GM12878 (cell line): Measurements from ENCODE around the gene SH2B3. TPM values are rescaled to one million over a fixed set of nuclear protein-coding genes. Genes with fewer than 3 reads are reported as not detected.
A peak's percentile ranks its signal among the peaks of the same experiment; 100 is the strongest.

Experiments used
- ATAC-seq: fragments of 200-7000 bp; cut with Tn5 transposase; 3 replicates; pipeline ENCODE4 v1.9.1; 2020; ENCODE audit warnings: mild to moderate bottlenecking, moderate library complexity
- BruUV-seq: library from RNA; stranded (reverse); fragments of 400-500 nt; replicated peaks from 2 replicates; lab custom pipeline; 2021; lab: Mats Ljungman, UMichigan
- CTCF ChIA-PET: fragments of 300-600 bp; sonication (Branson Sonifier 250); formaldehyde crosslinking; extraction: SDS; loops from one replicate; lab custom pipeline; 2021; ENCODE audit warnings: inconsistent platforms; lab: Yijun Ruan, JAX
- POLR2A ChIA-PET: fragments of 350-600 bp; formaldehyde crosslinking; extraction: SDS; loops from one replicate; lab custom pipeline; 2021; ENCODE audit warnings: inconsistent platforms; lab: Charles Lee
- RAD21 ChIA-PET: fragments of 300-600 bp; sonication (Branson Sonifier 250); formaldehyde crosslinking; loops from one replicate; lab custom pipeline; 2023; ENCODE audit warnings: antibody characterized with exemption; ENCODE audit not compliant: unreplicated experiment; lab: Charles Lee
- SMC1A ChIA-PET: fragments of 300-600 bp; sonication (Branson Sonifier 250); formaldehyde crosslinking; loops from one replicate; lab custom pipeline; 2023; ENCODE audit not compliant: unreplicated experiment, uncharacterized antibody; lab: Charles Lee
- DNase-seq: peaks from one replicate; pipeline ENCODE4 v3.0.0-alpha.2; 2011; ENCODE audit warnings: low read depth, low spot score
- FAIRE-seq: peaks from 3 replicates; lab custom pipeline; 2011; peaks lifted over from hg19 to GRCh38; lab: Jason Lieb, UNC
- H2AFZ ChIP-seq: 2 replicates; pipeline ENCODE4 v1.6.0; 2011; ENCODE audit warnings: low read depth, low read length, control low read depth; ENCODE audit not compliant: control insufficient read depth
- H3K27ac ChIP-seq: 2 replicates; pipeline ENCODE4 v1.5.1; 2011; ENCODE audit warnings: control low read depth; ENCODE audit not compliant: control insufficient read depth, insufficient read depth
- H3K27me3 ChIP-seq, 2 experiments: replicated peaks in 1 of 2; 2 replicates each; pipeline versions ENCODE4 v1.6.0 to v1.6.1; 2011; ENCODE audit warnings: low read length in 1 of 2; ENCODE audit not compliant: control insufficient read depth in 2 of 2, insufficient read depth in 2 of 2
- H3K36me3 ChIP-seq, 2 experiments: 2 replicates each; pipeline ENCODE4 v1.5.1; 2011; ENCODE audit warnings: low read length in 1 of 2; ENCODE audit not compliant: control insufficient read depth in 2 of 2, insufficient read depth in 2 of 2
- H3K4me1 ChIP-seq: 2 replicates; pipeline ENCODE4 v1.6.1; 2011; ENCODE audit warnings: mild to moderate bottlenecking, low read length, moderate library complexity, mixed read lengths; ENCODE audit not compliant: control insufficient read depth, insufficient read depth
- H3K4me2 ChIP-seq: 2 replicates; pipeline ENCODE4 v1.6.0; 2011; ENCODE audit warnings: control low read depth; ENCODE audit not compliant: control insufficient read depth, insufficient read depth
- H3K4me3 ChIP-seq: fragments of 200-600 bp; sonication (generic); 2 replicates; pipeline ENCODE4 v1.5.1; 2016
- H3K79me2 ChIP-seq: 2 replicates; pipeline ENCODE4 v1.6.0; 2011; ENCODE audit warnings: low read length; ENCODE audit not compliant: control insufficient read depth, insufficient read depth
- H3K9ac ChIP-seq: 2 replicates; pipeline ENCODE4 v1.8.0; 2011; ENCODE audit warnings: low read length, control low read depth, mixed read lengths; ENCODE audit not compliant: control insufficient read depth, insufficient read depth
- H3K9me3 ChIP-seq: replicated peaks from 3 replicates; pipeline ENCODE4 v1.5.1; 2011; ENCODE audit warnings: mild to moderate bottlenecking, low read length; ENCODE audit not compliant: control insufficient read depth, insufficient read depth
- H4K20me1 ChIP-seq: 2 replicates; pipeline ENCODE4 v1.6.0; 2011; ENCODE audit not compliant: control insufficient read depth, insufficient read depth
- CEBPB ChIP-seq, 2 experiments: fragments of 150-350 bp in 1 of 2; IDR thresholded peaks; 2 replicates each; pipeline ENCODE4 v1.6.1; 2012 to 2014; ENCODE audit warnings: low read depth in 2 of 2, low read length in 2 of 2, borderline replicate concordance in 1 of 2, inconsistent platforms in 1 of 2
- CTCF ChIP-seq, 3 experiments: IDR thresholded peaks in 2 of 3; conservative IDR thresholded peaks in 1 of 3; 2 replicates each; pipeline ENCODE4 v1.5.1; 2011; ENCODE audit warnings: low read depth in 3 of 3, low read length in 3 of 3, mild to moderate bottlenecking in 3 of 3, control low read depth in 2 of 3, moderate library complexity in 2 of 3, inconsistent platforms in 1 of 3, mixed read lengths in 1 of 3; ENCODE audit not compliant: control insufficient read depth in 2 of 3, insufficient read depth in 1 of 3; ENCODE audit errors: extremely low read depth in 1 of 3
- IKZF1 ChIP-seq: fragments of 450-650 bp; conservative IDR thresholded peaks from 2 replicates; pipeline ENCODE4 v1.6.1; 2017; ENCODE audit warnings: antibody characterized with exemption, mild to moderate bottlenecking
- POLR2AphosphoS5 ChIP-seq: IDR thresholded peaks from 2 replicates; pipeline ENCODE4 v1.6.1; 2011; ENCODE audit warnings: mild to moderate bottlenecking, low read length, inconsistent platforms
- SMAD1 ChIP-seq: fragments of 450-650 bp; IDR thresholded peaks from 2 replicates; pipeline ENCODE4 v1.6.1; 2018; ENCODE audit warnings: mild to moderate bottlenecking, low read depth; ENCODE audit not compliant: partially characterized antibody
- WGBS: methylation state at CpG from one replicate; pipeline ENCODE4 v1.1.6; 2016; ENCODE audit warnings: low lambda C conversion rate; ENCODE audit not compliant: insufficient replicate concordance, insufficient coverage; ENCODE audit errors: missing lambda C conversion rate; 5-methylcytosine and 5-hydroxymethylcytosine counted together
- in situ Hi-C: fragments of 300-500 bp; cut with MboI; formaldehyde crosslinking; loops from 9 replicates; pipeline ENCODE4 v1.14.3; 2018; ENCODE audit warnings: mixed read lengths
- intact Hi-C: fragments of 100-400 bp; cut with micrococcal nuclease; formaldehyde crosslinking; loops from one replicate; pipeline ENCODE4 v1.14.2; 2022; ENCODE audit not compliant: unreplicated experiment
- polyA plus RNA-seq, 11 experiments: library from polyadenylated mRNA; depleted of rRNA in 4 of 11; unstranded in 6 of 11; stranded (reverse) in 5 of 11; fragments of >200 nt; fragmentation: Nextera tagmentation in 4 of 11; fragmentation: Illumina TruSeq in 1 of 11; extraction: Ambion mirVana in 4 of 11; extraction: Trizol in 1 of 11; gene quantifications; 1 replicate in 1 of 11; 2 replicates in 10 of 11; pipeline versions ENCODE4 v1.2.1 to v1.2.3, GENCODE V29; 2011 to 2016; ENCODE audit warnings: inconsistent platforms in 2 of 11, missing spikeins in 2 of 11, low read depth in 1 of 11
- total RNA-seq, 4 experiments: library from RNA; depleted of rRNA in 3 of 4; stranded (reverse); fragments of >200 nt in 3 of 4; fragmentation: Illumina TruSeq in 1 of 4; extraction: Trizol in 1 of 4; gene quantifications; 2 replicates each; pipeline versions ENCODE4 v1.2.1 to v1.2.3, GENCODE V29; 2013 to 2021

The SH2B3 gene
- total and polyA plus RNA-seq, 10 of the 15 experiments (the other 5 are each of a cell fraction or from before 2014, with no cell fraction given) = 5.8 to 46.4 (median 23.3) TPM

GRCh38 chr12:111412007-111412829 is 6.5 kb downstream of the SH2B3 start (continued):
- TF ChIP-seq IKZF1 = peak; percentile 53; the same call in 1 of the 2 replicates
- TF ChIP-seq CTCF (IDR thresholded peaks at IDR 0.05 in 2 of 3, conservative IDR thresholded peaks at IDR 0.05 in 1 of 3; ENCODE audit: control insufficient read depth in 2 of 3, extremely low read depth in 1 of 3, insufficient read depth in 1 of 3, low read depth in 3 of 3, low read length in 3 of 3) = no peak

- ChIA-PET POLR2A (interaction anchor here (0.7 to 13.2 kb wide), 7 partner anchors 8 to 39 kb away, joined by 3 to 188 read pairs (median 4); no protein-coding TSS in a partner anchor), SMC1A (interaction anchor here (0.9 to 22.6 kb wide), 11 partner anchors 10 to 115 kb away, joined by 3 to 605 read pairs (median 13); no protein-coding TSS in a partner anchor), CTCF (interaction anchor here (1.4 to 27.0 kb wide), 8 partner anchors 9 to 117 kb away, joined by 4 to 1117 read pairs (median 9); no protein-coding TSS in a partner anchor), RAD21 (interaction anchor here (0.7 to 19.6 kb wide), 6 partner anchors 9 to 70 kb away, joined by 4 to 804 read pairs (median 18); no protein-coding TSS in a partner anchor)
- 0 out of 2 replicates have a peak overlapping the region, but pooled peaks have one; percentile 26 for H3K4me2 ChIP-seq
- no peak overlapping the region for H2AFZ ChIP-seq
- no peak for DNase-seq
- intact Hi-C loops = no loop called here
- BruUV-seq = no TSS peak
- H3K9me3 ChIP-seq = no peaks in the 10 kb centered on the region
- peaks cover 48% of the 10 kb centered on the region for H3K4me1 ChIP-seq
- peaks cover 19% of the 10 kb centered on the region for H4K20me1 ChIP-seq
- H3K36me3 ChIP-seq = peaks cover 3 to 16% of the 10 kb centered on the region in 2 experiments
- no peak overlapping the region for H3K4me3 ChIP-seq
- peaks cover 89% of the 10 kb centered on the region for H3K79me2 ChIP-seq
- H3K27ac ChIP-seq = no peak overlapping the region
- no peak for FAIRE-seq
- TF ChIP-seq POLR2AphosphoS5 = 0 out of 2 replicates have a peak, but pooled peaks have one; percentile 2
- peak; percentile 70 for TF ChIP-seq SMAD1
- no peak for TF ChIP-seq CEBPB (IDR thresholded peaks at IDR 0.05; ENCODE audit: borderline replicate concordance in 1 of 2, low read depth in 2 of 2, low read length in 2 of 2)
- in situ Hi-C loops = no loop called here
- WGBS = 83% methylated on average over 6 of the region's 6 CpGs
- no peak overlapping the region for H3K9ac ChIP-seq
- ATAC-seq = no peak
- no peaks in the 10 kb centered on the region for H3K27me3 ChIP-seq
Observed at GRCh38 chr12:111412830-111413441, 7.2 kb downstream of the SH2B3 start.
